ENCODE results near the gene GNA12.
"Not testable (repeated sequence)": the region's sequence is repeated elsewhere in the genome, so short reads cannot be mapped to it uniquely, and the experiment has no call there.

GNA12 gene

DNA sequence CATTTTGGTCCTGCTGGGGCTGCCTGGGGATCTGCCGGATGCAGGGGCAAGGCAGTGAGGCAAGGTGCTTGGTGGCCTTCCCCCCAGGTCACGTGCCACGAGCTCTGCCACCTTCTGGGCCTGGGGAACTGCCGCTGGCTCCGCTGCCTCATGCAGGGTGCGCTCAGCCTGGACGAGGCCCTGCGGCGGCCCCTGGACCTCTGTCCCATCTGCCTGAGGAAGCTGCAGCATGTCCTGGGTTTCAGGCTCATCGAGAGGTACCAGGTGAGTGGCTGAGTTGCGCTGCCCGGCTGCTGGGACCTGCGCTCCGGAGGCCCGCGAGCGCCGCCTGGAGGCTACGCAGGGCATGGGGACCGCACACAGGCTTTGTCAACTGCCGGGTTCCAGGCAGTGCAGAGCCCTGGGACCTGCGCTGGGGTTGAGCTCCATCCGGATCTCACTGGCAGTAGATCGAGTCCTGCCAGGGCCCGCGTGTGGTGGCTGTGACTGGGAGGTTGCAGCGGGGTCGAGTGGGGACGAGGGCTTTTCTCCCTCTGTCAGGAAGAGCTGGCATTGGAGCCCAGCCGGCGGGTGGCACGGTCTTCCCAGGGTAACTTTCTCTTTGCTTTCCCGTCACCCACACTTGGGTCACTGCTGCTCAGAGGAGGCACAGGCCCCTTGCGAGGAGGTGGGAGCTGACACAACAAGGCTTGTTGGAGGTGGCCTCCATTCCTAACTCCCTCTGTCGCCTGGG is 134.4 kb downstream of the GNA12 start:
- peak; percentile 91 for DNase-seq

DNA sequence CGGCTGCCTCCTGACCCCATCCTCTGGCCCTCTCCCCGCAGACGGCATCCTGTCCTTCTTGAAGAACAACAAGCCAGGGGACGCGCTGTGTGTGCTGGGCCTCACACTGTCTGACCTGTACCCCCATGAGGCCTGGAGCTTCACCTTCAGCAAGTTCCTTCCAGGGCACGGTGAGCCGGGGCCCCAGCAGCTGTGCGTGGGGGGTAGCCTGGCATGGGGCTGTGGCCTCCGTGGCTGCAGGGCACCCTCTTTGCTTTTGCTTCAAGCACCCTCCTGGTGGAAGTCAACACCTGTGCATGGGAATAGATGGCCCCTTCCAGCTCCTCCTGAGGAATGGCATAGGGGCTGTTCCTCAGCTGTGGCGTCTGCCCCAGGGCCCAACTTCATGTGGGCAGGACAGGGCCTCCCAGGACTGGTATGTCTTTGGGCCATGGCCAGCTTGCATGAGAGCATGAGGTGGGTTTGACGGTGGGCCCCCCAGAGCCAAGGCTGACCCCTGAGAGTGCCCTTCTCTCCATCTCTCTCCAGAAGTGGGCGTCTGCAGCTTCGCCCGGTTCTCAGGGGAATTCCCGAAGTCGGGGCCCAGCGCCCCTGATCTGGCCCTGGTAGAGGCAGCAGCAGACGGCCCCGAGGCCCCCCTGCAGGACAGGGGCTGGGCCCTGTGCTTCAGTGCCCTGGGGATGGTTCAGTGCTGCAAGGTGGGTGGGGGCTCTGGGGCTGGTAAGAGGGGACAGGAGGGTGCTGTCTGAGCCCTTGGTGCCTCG is 135.4 kb downstream of the GNA12 start:
- DNase-seq: no peak

DNA sequence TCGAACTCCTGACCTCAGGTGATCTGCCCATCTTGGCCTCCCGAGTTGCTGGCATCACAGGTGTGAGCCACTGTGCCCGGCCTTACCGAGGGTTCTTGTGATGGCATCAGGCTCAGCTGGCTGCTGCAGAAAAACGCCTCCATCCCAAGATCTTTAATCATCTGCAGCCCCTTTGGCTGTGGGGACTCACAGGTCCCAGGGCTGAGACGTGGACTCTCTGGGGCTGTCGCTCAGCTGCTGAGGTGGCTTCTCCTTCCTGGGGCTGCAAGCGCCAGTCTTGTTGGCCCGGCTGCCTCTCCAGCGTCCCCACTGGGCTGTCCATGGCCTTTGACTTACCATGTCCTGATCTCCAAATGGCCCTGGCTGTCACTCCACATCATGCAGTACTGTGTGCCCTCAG is 136.1 kb downstream of the GNA12 start:
- no peak for DNase-seq

DNA sequence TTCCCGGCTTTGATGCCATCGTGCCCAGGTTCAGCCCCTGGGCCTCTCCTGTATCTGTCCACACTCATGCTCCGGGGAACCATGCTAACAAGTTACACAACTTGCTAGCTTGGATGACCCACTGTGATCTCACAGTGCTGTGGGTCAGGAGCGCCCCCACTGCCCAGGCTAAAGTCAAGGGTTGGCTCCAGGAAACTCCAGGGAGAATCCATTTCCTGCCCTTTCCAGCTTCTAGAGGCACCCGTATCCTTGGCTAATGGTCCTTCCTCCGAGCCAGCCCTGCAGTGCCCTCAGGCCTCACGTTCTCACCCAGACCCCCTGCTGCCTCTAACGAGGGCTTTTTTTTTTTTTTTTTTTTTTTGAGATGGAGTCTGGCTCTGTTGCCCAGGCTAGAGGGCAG is 136.6 kb downstream of the GNA12 start:
- no peak for DNase-seq

DNA sequence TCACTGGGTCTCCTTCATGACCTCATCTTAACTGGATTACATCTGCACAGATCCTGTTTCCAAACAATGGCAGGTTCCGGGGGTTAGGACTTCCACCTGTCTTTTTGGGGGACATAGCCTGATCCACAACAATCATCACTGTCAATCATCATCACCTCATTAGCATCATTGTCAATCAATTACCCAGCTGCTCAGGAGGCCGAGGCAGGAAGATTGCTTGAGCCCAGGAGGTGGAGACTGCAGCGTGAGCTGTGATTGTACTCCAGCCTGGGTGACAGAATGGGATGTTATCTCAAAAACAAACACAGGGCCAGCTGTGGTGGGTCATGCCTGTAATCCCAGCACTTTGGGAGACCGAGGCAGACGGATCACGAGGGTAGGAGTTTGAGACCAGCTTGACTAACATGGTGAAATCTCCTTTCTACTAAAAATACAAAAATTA is 137.4 kb downstream of the GNA12 start:
- DNase-seq: no peak

DNA sequence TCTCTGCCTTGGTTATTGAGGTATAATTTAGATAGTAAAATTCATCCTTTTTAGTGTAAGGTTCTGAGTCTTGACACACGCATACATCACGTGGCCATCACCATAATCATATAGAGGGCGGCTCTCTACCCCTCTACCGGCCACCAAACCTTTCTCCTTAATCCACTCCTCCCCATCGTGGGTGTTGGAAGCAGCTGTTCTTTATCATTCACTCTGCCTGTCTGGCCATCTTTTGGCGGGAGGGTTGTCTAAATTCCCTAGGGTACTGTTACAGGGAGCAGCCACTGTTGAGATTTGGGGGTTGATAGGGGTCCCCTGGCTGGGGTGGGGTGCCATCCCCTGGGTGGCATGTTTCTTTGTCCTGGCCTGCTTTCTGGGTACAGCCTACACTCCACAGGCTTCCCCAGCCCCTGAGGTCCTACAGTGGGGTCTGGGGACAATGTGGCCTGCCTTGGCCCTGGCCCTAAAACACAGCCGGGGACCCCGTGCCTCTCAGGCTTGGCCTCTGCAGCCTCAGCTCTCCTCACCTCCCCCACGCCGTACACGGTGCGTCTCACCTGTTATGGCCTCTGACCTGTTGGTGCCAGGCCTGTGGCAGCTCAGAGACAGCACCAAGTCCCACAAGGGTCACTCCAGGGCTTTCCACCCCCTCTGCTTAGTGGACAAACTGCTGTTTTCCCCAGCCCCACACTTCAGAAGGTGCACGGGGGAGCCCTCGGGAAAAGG is 138.6 kb downstream of the GNA12 start:
- DNase-seq: no peak

DNA sequence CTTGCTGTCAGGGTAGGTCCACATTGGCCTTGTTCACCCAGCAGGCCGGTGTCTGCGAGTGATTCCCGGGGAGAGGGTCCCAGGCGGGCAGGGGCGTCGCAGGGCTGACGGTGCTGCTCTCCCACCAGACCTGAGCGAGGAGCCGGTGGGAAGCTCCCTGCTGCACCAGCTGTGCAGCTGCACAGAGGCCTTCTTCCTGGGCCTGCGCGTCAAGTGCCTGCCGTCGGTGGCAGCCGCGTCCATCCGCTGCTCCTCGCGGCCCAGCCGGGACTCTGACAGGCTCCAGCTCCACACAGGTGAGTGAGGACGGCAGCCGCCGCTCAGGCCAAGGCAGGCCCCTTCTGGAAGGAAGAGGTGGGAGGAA is 141.5 kb downstream of the GNA12 start:
- DNase-seq: no peak

DNA sequence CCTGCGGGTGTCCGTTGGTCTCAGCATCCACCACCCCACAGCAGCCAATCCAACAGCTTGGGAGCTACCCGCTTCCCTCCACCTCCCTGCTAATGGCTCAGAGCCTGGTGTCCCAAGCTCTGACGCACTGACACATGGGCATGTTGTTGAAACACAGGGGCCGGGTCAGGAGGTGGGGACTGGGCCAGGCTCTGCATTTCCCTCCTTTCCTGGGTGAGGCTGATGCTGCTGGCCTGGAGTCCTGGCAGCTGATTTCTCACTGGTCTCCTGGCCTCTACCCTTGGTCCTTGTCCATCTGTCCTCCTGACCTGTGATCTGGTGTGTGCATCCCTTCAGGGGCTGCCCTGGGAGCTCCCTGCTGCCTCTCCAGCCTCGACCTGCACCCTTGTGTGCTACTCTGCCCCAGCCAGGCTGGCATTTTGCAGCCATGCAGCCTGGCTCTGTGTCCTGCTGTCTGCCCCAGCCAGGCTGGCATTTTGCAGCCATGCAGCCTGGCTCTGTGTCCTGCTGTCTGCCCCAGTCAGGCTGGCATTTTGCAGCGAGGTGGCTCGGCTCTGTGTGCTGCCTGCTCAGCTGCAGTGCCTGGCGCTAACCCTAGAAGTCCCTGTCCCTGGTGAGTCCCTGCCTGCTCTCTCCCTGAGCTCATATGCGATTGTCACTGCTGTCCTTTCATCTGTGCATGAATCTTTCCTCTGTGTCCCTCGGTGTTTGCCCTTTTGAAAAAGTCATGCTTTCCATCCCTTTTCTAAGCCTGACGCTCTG is 142.1 kb downstream of the GNA12 start:
- no peak for DNase-seq

DNA sequence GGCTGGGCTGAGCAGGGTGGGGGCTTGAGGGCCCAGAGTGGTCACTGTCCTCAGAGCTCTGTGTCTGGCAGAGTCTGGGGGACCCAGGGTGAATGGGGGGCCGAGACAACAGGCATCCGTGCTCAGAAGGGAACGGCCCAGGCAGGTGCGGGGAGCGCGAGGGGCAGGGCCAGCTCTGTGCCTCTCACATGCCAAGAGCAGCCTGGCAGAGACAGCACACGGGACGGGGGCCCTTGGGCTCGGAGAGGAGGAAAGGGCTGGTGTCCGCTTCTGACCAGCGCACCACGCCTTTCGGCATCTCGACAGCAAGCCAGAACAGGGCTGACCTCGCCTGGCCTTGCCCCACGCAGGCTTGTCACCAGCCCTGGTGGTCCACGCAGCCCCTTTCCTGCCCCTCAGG is 142.7 kb downstream of the GNA12 start:
- no peak for DNase-seq

DNA sequence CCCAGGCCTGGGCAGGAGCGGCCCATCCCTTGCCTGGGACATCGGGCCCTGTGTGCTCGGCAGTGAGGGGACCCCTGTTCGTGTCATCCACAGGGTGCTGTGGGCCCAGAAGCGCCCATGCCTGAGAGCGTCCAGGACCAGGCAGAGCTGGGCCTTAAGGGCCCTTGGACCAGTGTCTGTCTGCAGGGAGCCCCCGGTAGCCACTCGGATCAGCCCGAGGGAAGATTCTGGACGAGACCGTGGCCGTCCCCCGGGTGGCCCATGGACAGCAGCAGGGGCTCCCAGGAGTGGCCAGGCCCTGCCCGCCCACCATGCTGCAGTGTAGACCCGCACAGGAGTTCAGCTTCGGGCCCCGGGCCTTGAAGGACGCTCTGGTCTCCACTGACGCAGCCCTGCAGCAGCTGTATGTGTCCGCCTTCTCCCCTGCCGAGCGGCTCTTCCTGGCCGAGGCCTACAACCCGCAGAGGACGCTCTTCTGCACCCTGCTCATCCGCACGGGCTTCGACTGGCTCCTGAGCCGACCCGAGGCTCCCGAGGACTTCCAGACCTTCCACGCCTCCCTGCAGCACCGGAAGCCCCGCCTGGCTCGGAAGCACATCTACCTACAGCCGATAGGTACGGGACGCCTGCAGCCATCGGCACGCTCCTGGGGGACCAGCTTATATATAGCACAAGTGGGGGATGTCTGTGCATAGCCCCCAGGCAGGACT is 143.8 kb downstream of the GNA12 start:
- no peak for DNase-seq

DNA sequence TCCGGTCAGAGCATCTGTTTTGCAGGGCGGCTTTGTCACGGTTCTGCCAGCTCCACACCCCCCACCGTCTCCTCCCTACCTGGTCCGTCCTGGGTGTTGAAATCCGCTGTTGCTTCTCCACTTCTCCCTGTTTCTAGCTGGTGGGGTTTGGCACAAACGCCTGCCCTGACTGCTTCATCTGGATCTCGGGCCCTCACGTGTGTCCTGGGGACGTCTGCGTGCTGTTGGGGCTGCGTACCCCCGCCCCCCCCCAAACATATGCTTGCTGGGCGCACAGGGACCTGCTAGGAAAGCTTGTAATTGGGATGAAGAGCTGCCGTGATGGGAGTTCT is 144.9 kb downstream of the GNA12 start:
- no peak for DNase-seq

DNA sequence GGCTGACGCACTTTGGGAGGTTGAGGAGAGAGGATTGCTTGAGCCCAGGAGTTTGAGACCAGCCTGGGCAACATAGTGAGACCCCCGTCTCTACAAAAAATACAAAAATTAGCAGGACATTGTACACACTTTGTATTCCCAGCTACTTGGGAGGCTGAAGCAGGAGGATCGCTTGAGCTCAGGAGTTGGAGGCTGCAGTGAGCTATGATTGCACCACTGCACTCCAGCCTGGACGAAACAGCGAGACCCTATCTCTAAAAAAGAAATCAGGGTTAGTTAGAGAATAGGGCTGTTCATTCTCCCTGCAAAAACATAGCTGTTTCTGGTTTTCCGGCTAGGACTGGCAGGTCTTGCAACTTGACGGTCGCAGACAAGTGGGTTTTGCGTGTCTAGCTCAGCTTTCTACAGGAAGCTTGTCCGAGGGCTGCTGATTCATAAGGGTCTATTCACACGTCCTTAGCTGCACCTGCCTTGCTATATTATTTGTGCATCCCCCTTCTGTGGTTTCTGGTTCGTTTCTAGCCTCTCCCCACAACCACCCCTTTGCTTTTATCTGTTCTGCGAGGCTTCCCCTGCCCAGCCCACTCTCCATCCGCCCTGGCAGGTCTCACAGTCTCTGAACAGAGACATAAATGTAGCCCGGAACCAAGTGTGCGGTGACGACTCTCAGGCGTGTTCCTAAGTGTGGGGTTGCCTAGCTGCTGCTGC is 145.4 kb downstream of the GNA12 start:
- DNase-seq: peak; percentile 78

DNA sequence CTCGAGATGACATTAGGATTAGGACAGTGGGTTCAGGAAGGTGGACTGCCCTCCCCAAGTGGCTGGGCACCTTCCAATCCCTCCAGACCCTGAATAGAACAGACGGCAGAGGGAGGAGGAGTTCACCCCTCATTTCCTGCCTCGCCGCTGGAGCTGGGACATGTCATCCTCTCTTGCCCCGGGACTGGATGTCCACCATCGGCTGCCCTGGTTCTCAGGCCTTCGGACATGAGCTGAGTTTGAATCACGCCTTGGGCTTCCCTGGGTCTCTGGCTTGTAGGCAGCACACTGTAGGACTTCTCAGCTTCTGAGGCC is 150.0 kb downstream of the GNA12 start:
- DNase-seq: not testable (repeated sequence)

DNA sequence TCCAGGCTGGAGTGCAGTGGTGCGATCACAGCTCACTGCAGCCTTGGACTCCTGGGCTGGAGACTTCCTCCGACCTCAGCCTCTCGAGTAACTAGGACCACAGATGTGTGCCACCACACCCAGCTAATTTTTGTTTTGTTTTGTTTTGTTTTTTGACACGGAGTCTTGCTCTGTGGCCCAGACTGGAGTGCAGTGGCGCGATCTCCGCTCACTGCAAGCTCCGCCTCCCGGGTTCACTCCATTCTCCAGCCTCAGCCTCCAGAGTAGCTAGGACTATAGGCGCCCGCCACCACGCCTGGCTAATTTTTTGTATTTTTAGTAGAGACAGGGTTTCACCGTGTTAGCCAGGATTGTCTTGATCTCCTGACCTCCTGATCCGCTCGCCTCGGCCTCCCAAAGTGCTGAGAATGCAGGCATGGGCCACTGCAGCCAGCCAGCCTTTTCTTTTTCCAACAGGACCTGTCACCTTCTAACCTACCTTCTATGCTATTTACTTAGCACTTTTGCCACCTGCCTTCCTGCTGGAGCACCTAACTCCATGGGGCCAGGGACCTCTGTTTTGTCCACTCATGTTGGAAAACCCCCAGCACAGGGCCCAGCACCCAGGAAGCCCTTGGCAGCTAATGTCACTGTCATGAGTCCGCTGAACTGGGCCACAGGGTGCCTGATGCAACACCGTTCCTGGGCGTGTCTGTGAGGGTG is 150.5 kb downstream of the GNA12 start:
- DNase-seq: not testable (repeated sequence)

DNA sequence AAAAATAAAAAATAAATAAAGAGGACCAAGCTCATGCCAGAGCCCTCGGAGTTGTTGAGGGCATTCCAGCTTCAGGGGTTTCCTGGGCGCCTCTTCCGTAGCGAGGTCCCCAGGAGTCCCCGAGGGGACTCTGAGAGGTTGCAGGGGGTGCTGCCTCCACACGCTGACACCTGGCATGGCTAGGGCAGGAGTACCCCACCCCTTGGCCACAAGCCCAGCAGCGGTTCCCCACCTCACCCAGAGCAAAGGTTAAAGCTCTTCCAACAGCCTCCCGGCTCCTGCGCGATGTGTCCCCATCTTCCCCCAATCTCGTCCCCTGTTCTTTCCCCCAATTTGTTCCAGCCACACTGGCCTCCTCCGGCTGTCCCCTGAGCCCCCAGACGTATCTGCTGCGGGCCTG is 151.6 kb downstream of the GNA12 start:
- DNase-seq: no peak

DNA sequence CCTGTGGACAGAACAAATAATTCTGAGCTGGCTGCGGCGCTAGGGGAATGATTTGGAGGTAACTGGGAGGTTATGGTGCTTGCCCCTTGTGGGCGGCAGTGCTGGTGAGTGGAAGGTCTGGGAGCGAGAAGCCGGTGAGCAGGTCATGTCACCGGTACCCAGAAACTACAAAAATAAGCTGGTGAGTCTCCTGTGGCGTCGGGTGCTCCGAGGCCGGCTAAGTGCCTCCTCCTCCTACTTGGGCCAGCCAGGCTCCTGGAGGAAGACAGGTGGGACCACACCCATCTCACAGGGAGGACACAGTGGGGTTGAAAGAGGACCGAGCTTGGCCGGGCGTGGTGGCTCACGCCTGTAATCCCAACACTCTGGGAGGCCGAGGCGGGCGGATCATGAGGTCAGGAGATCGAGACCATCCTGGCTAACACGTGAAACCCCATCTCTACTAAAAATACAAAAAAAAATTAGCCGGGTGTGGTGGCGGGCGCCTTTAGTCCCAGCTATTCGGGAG is 152.1 kb downstream of the GNA12 start:
- DNase-seq: not testable (repeated sequence)

DNA sequence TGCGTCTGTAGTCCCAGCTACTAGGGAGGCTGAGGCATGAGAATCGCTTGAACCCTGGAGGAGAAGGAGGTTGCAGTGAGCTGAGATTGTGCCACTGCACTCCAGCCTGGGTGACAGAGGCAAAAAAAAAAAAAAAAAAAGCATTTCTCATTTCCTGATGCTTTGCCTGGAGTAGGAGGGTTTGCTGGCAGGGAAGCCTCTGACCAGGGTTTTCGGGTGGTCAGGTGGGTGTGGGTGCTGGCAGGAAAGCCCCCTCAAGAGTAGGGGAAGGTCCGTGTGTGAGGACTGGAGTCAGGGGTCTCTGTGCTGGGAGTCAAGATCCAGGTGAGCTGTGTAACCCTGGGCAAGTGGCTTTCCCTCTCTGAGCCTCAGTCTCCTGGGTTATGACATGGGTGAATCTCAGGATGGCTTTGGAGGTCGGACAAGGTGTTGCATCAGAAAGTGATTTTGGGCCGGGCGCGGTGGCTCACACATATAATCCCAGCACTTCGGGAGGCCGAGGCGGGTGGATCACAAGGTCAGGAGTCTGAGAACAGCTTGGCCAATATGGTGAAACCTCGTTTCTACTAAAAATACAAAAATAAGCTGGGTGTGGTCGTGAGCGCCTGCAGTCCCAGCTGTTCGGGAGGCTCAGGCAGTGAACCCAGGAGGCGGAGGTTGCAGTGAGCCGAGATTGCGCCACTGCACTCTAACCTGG is 152.9 kb downstream of the GNA12 start:
- no peak for DNase-seq

DNA sequence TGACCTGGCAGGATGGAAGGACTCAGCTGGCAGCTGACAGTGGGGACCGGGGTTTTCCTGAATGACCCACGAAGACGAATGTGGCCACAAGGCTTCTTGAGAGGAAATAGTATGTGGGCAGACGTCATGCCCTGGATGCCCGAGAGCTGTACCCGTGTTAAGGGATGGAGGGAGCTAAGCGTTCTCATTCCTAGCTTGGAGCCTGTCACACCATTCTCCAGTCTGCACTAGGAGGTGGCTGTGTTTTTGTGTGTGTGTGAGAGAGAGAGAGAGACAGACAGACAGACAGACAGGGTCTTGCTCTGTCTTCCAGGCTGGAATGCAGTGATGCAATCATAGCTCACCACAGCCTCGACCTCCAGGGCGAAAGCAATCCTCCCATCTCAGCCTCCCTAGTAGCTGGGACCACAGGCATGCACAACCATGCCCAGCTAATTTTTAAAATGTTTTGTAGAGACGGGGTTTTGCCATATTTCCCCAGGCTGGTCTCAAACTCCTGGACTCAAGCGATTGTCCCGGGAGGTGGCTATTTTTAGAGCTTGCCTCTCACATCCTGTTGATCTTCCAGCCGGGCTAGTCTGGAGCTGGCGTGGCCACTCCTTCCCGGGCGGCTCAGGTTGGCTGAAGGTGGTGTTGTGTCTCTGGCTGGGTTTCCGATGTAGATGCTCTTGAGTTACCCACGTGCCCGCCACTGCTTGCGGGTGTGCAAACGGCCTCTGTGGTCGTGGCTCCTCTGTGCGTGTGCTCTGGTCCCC is 154.0 kb downstream of the GNA12 start:
- DNase-seq: no peak

DNA sequence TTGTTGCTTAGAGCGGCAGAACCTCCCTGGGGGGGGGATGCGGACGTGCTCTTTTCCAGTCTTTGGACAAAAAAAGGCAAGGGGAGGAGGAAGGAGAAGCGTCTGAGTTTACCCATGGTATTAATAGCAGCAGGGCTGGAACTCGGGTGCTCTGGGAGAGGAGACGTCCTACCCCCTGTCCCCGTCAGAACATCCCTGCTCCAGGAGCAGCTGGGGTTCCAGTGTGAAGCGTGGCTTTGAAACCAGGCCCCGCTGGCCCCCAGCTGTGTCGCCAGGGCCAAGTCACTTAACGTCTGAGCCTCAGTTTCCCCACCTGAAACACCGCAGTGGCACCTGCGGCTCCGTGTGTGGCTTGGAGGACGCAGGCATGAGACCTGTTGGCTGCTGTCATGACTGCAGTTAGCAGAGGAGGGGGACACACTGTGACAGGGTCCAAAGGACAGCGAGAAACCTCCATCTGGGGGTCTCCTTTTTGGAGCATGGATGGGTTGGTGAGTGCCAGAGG is 154.7 kb downstream of the GNA12 start:
- no peak for DNase-seq

All from activated CD8-positive, alpha-beta memory T cell treated with anti-CD3 and anti-CD28 coated beads, Interleukin-2, amount 50 U/mL, for 48 hours (primary cell).